ENCODE data around the gene PRKAA1. TPM values are rescaled to one million over a fixed set of nuclear protein-coding genes. Genes with fewer than 3 reads are reported as not detected.
"Not testable (repeated sequence)": the region's sequence is repeated elsewhere in the genome, so short reads cannot be mapped to it uniquely, and the experiment has no call there.

The PRKAA1 gene
- total RNA-seq, 1 donor from 2014 or later = 57.1 TPM

DNA sequence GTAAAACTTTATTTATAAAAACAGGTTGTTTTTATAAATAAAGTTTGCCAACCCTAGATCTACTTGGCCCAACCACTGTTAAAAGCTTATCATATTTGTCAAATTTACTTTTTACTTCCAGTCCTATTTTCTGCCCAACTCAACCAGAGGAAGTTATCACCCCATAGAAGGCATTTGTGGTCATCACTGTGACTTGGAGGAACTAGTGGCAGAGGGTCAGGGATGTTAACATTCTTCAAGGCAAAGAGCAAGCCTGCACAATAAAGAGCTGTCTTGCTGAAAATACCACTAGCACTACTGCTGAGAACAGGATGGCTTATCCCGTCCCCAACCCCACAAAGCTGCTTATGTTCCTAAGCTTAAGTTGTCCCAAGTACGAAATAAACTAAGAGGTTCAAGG, 64.7 kb downstream of the PRKAA1 start:
- H3K36me3 ChIP-seq (ENCODE audit: control insufficient read depth, insufficient read depth, low read length) = no peaks in the 10 kb centered on the region
- H3K4me3 ChIP-seq (ENCODE audit: low read depth, low read length) = no peak overlapping the region
- TF ChIP-seq, protein P1, sequence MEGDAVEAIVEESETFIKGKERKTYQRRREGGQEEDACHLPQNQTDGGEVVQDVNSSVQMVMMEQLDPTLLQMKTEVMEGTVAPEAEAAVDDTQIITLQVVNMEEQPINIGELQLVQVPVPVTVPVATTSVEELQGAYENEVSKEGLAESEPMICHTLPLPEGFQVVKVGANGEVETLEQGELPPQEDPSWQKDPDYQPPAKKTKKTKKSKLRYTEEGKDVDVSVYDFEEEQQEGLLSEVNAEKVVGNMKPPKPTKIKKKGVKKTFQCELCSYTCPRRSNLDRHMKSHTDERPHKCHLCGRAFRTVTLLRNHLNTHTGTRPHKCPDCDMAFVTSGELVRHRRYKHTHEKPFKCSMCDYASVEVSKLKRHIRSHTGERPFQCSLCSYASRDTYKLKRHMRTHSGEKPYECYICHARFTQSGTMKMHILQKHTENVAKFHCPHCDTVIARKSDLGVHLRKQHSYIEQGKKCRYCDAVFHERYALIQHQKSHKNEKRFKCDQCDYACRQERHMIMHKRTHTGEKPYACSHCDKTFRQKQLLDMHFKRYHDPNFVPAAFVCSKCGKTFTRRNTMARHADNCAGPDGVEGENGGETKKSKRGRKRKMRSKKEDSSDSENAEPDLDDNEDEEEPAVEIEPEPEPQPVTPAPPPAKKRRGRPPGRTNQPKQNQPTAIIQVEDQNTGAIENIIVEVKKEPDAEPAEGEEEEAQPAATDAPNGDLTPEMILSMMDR (IDR thresholded peaks at IDR 0.05; ENCODE audit: insufficient read depth, low read length, severe bottlenecking) = no peak
- no peak for FAIRE-seq
- no peak for DNase-seq (ENCODE audit: low read depth)
- no peaks in the 10 kb centered on the region for H3K27me3 ChIP-seq (ENCODE audit: control insufficient read depth, insufficient read depth, low read length)

DNA sequence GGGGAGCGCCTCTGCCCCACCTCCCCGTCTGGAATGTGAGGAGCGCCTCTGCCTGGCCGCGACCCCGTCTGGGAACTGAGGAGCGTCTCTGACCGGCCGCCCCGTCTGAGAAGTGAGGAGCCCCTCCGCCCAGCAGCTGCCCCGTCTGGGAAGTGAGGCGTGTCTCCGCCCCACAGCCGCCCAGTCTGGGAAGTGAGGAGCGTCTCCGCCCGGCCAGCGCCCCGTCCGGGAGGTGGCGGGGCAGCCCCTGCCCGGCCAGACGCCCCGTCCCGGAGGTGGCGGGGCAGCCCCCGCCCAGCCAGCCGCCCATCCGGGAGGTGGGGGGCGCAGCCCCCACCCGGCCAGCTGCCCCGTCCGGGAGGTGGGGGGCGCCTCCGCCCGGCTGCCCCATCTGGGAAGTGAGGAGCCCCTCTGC, 75.7 kb downstream of the PRKAA1 start:
- not testable (repeated sequence) for DNase-seq (ENCODE audit: low read depth); FAIRE-seq; H3K4me3 ChIP-seq (ENCODE audit: low read depth, low read length); H3K27me3 ChIP-seq (ENCODE audit: control insufficient read depth, insufficient read depth, low read length); H3K36me3 ChIP-seq (ENCODE audit: control insufficient read depth, insufficient read depth, low read length)

DNA sequence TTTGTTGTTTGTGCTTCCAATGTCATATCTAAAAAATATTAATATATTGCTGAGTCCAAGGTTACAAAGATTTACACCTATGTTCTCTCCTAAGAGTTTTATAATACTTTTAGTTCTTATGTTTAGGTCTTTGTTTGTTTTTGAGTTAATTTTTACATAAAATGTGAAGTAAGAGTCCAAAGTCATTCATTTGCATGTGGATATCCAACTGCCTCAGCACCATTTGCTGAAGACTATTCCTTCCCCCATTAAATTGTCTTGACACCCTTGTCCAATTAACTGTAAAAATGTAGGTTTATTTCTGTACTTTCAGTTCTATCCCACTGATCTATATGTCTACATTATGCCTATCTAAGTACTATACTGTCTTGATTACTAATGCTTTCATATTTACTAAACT, 78.1 kb downstream of the PRKAA1 start:
- no peak for DNase-seq (ENCODE audit: low read depth)
- Histone ChIP-seq H3K4me3 (ENCODE audit: low read depth, low read length) (no peak overlapping the region), H3K36me3 (ENCODE audit: control insufficient read depth, insufficient read depth, low read length) (peaks cover 1% of the 10 kb centered on the region), H3K27me3 (ENCODE audit: control insufficient read depth, insufficient read depth, low read length) (no peaks in the 10 kb centered on the region)
- TF ChIP-seq, protein P1 (IDR thresholded peaks at IDR 0.05; ENCODE audit: insufficient read depth, low read length, severe bottlenecking) = no peak
- no peak for FAIRE-seq

DNA sequence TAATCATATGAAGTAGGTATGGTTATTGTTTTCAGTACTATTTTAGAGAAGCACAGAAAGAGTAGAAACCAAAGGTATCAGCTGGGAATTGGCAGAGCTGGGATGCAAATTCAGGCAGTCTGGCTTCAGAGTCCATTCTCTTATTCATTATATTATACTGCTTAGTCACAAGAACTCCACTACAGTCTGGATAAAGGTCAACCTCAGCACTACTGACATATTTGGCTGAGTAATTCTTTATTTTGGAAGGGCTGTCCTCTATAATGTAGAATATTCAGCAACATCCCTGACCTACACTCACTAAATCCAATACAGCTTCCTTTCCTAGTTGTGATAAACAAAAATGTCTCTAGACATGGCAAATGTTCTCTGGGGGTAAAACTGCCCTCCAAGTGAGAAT, 80.9 kb downstream of the PRKAA1 start:
- DNase-seq (ENCODE audit: low read depth) = no peak

DNA sequence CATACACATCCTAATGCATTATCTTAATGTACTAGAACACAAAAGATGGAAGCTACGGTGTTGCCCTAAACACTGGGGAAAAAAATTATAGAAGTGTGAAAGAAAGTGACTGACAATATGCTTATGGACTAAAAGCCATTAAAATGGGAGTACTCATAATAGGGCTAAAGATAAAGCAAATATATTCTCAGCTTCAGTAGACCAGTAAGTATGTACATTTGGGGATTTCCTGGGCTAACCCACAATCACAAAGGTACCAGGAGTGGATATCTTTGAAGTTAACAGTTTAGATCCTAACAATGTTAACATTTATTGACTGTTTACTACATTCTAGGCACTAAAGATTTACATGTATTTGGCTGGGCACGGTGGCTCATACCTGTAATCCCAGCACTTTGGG, 81.6 kb downstream of the PRKAA1 start:
- no peak for FAIRE-seq
- Histone ChIP-seq H3K36me3 (ENCODE audit: control insufficient read depth, insufficient read depth, low read length) (peaks cover 1% of the 10 kb centered on the region), H3K27me3 (ENCODE audit: control insufficient read depth, insufficient read depth, low read length) (no peaks in the 10 kb centered on the region), H3K4me3 (ENCODE audit: low read depth, low read length) (no peak overlapping the region)
- TF ChIP-seq, protein P1 (IDR thresholded peaks at IDR 0.05; ENCODE audit: insufficient read depth, low read length, severe bottlenecking) = no peak
- DNase-seq (ENCODE audit: low read depth) = no peak

More for the DNA sequence above, 80.9 kb downstream of the PRKAA1 start:
- Histone ChIP-seq H3K36me3 (ENCODE audit: control insufficient read depth, insufficient read depth, low read length) (peaks cover 1% of the 10 kb centered on the region), H3K4me3 (ENCODE audit: low read depth, low read length) (no peak overlapping the region), H3K27me3 (ENCODE audit: control insufficient read depth, insufficient read depth, low read length) (no peaks in the 10 kb centered on the region)
- TF ChIP-seq, protein P1 (IDR thresholded peaks at IDR 0.05; ENCODE audit: insufficient read depth, low read length, severe bottlenecking) = no peak
- FAIRE-seq = no peak

DNA sequence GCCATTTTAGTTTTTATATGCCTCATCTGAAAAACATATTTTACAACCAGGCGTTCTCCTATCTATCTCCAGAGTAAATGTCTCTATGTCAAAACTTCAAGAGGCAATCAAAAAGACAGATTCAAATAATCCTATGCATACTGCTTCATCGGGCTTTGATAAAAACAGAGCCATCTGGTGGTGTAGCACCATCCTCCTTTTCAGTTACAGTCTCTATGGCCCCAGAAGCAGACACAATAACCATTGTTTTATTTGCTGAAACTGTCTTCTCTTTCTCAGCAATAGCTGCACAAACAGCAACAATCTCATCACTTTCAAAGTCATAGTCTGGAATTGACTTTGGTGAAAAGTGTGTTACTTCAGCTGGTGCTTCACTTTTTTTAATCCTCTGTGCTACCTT, 82.2 kb downstream of the PRKAA1 start:
- Histone ChIP-seq H3K27me3 (ENCODE audit: control insufficient read depth, insufficient read depth, low read length) (no peaks in the 10 kb centered on the region), H3K4me3 (ENCODE audit: low read depth, low read length) (no peak overlapping the region), H3K36me3 (ENCODE audit: control insufficient read depth, insufficient read depth, low read length) (peaks cover 1% of the 10 kb centered on the region)
- TF ChIP-seq, protein P1 (IDR thresholded peaks at IDR 0.05; ENCODE audit: insufficient read depth, low read length, severe bottlenecking) = peak; percentile 30
- no peak for FAIRE-seq
- DNase-seq (ENCODE audit: low read depth) = peak; percentile 29
